Lower leg skin (tissue), 3 donors: ENCODE measurements around the gene GLP1R.

Source experiments
- POLR2A ChIP-seq, 2 donors: fragments of 450-650 bp; IDR thresholded peaks; one replicate each; pipeline ENCODE4 v1.6.1; 2016 to 2017; ENCODE audit warnings: antibody characterized with exemption in 2 of 2, mild to moderate bottlenecking in 1 of 2, moderate library complexity in 1 of 2
- TF ChIP-seq, protein P1 (sequence below), 3 donors: fragments of 450-650 bp; IDR thresholded peaks; one replicate each; pipeline ENCODE4 v1.5.1; 2016; ENCODE audit warnings: antibody characterized with exemption in 3 of 3, mild to moderate bottlenecking in 3 of 3, moderate library complexity in 2 of 3

GRCh38 chr6:39078695-39079094 lies 30.1 kb downstream of the GLP1R start:
- no peak for TF ChIP-seq POLR2A (IDR thresholded peaks at IDR 0.05)
- TF ChIP-seq, protein P1, sequence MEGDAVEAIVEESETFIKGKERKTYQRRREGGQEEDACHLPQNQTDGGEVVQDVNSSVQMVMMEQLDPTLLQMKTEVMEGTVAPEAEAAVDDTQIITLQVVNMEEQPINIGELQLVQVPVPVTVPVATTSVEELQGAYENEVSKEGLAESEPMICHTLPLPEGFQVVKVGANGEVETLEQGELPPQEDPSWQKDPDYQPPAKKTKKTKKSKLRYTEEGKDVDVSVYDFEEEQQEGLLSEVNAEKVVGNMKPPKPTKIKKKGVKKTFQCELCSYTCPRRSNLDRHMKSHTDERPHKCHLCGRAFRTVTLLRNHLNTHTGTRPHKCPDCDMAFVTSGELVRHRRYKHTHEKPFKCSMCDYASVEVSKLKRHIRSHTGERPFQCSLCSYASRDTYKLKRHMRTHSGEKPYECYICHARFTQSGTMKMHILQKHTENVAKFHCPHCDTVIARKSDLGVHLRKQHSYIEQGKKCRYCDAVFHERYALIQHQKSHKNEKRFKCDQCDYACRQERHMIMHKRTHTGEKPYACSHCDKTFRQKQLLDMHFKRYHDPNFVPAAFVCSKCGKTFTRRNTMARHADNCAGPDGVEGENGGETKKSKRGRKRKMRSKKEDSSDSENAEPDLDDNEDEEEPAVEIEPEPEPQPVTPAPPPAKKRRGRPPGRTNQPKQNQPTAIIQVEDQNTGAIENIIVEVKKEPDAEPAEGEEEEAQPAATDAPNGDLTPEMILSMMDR (IDR thresholded peaks at IDR 0.05): no peak
